ENCODE measurements around the gene TSPEAR. TPM values are rescaled to one million over a fixed set of nuclear protein-coding genes. Genes with fewer than 3 reads are reported as not detected.

TSPEAR gene
- total and polyA plus RNA-seq, 2 of the 13 experiments (the other 11 are each of a cell fraction or from before 2014, with no cell fraction given): 0.07 to 0.32 TPM

GRCh38 chr21:44505673-44506278, 205.6 kb downstream of the TSPEAR start (continued):
- TF ChIP-seq ZHX1 (CRISPR knock-in tag; IDR thresholded peaks at IDR 0.05; ENCODE audit: low read depth) (0 out of 2 replicates have a peak, but pooled peaks have one; percentile 56), NONO (IDR thresholded peaks at IDR 0.05) (no peak), NONO (CRISPR knock-in tag; conservative IDR thresholded peaks at IDR 0.05) (peak; percentile 46), HNRNPLL (IDR thresholded peaks at IDR 0.05; ENCODE audit: low read depth, low read length, poor library complexity, severe bottlenecking) (no peak), ZNF501 (CRISPR knock-in tag; IDR thresholded peaks at IDR 0.05) (0 out of 2 replicates have a peak, but pooled peaks have one; percentile 12), TCF7 (IDR thresholded peaks at IDR 0.05; ENCODE audit: low read depth) (no peak), HDAC1 (CRISPR knock-in tag; IDR thresholded peaks at IDR 0.05) (peak; percentile 45; the same call in 1 of the 2 replicates), MED1 (CRISPR knock-in tag; IDR thresholded peaks at IDR 0.05) (peak; percentile 87), GABPA (IDR thresholded peaks at IDR 0.05; ENCODE audit: low read depth, low read length) (no peak), GABPA (CRISPR knock-in tag; IDR thresholded peaks at IDR 0.05; ENCODE audit: low read depth) (peak; percentile 43; the same call in 1 of the 2 replicates), GATAD2A (CRISPR knock-in tag; IDR thresholded peaks at IDR 0.05) (peak; percentile 79), FOXM1 (CRISPR knock-in tag; IDR thresholded peaks at IDR 0.05) (no peak), ZNF33B (CRISPR knock-in tag; IDR thresholded peaks at IDR 0.05) (peak; percentile 41; the same call in 1 of the 2 replicates), PHF20 (CRISPR knock-in tag; IDR thresholded peaks at IDR 0.05) (no peak), ZNF672 (CRISPR knock-in tag; IDR thresholded peaks at IDR 0.05) (no peak), ZNF556 (CRISPR knock-in tag; IDR thresholded peaks at IDR 0.05; ENCODE audit: borderline replicate concordance) (peak; percentile 24; the same call in 1 of the 2 replicates), ZNF317 (CRISPR knock-in tag; IDR thresholded peaks at IDR 0.05) (peak; percentile 48; the same call in 1 of the 2 replicates), ZNF616 (CRISPR knock-in tag; IDR thresholded peaks at IDR 0.05; ENCODE audit: low read depth) (no peak), SNAPC4 (CRISPR knock-in tag; IDR thresholded peaks at IDR 0.05) (no peak), RFX3 (CRISPR knock-in tag; IDR thresholded peaks at IDR 0.05) (no peak), ZNF576 (CRISPR knock-in tag; IDR thresholded peaks at IDR 0.05) (no peak), XRCC5 (optimal IDR thresholded peaks at IDR 0.05; ENCODE audit: low read length) (peak; percentile 73), ZNF777 (CRISPR knock-in tag; IDR thresholded peaks at IDR 0.05) (no peak)
